Renal pelvis (tissue), 4 donors: ENCODE results near the gene GMPR2. TPM values are rescaled to one million over a fixed set of nuclear protein-coding genes. Genes with fewer than 3 reads are reported as not detected.
"Not testable (repeated sequence)": the region's sequence is repeated elsewhere in the genome, so short reads cannot be mapped to it uniquely, and the experiment has no call there.

Experiments used
- DNase-seq: peaks from one replicate; pipeline ENCODE4 v3.0.0-alpha.2; 2013
- polyA plus RNA-seq, 3 donors: library from polyadenylated mRNA; unstranded; fragments of 120-200 nt; gene quantifications; one replicate each; pipeline ENCODE4 v1.2.1, GENCODE V29; 2013; ENCODE audit not compliant: insufficient read length in 3 of 3

The GMPR2 gene
- polyA plus RNA-seq, 3 donors, result 120 to 132 (median 123) TPM

GRCh38 chr14:24219080-24219479, 13.6 kb upstream of the GMPR2 start:
- no peak for DNase-seq

- no peak for DNase-seq
Measured at GRCh38 chr14:24219521-24219920, 13.2 kb upstream of the GMPR2 start.

GRCh38 chr14:24222987-24223386, 9.7 kb upstream of the GMPR2 start:
- DNase-seq, result not testable (repeated sequence)

GRCh38 chr14:24224618-24225071, 8.1 kb upstream of the GMPR2 start:
- no peak for DNase-seq

- no peak for DNase-seq
Measured at GRCh38 chr14:24226473-24226872, 6.3 kb upstream of the GMPR2 start.

- DNase-seq, result no peak
Measured at GRCh38 chr14:24228902-24229301, 3.8 kb upstream of the GMPR2 start.

GRCh38 chr14:24231263-24232120, 1.2 kb upstream of the GMPR2 start:
- no peak for DNase-seq

GRCh38 chr14:24232121-24232644, 546 bp upstream of the GMPR2 start, which contains the start of gene NEDD8:
Gene NEDD8 (minus strand): TSS chr14:24232367. CDS start chr14:24232267, 100 bp downstream.
- DNase-seq, result peak; percentile 90

GRCh38 chr14:24233538-24233866, 773 bp downstream of the GMPR2 start:
- DNase-seq, result no peak

- DNase-seq, result no peak
Measured at GRCh38 chr14:24234095-24235005, 1.6 kb downstream of the GMPR2 start.

- DNase-seq, result no peak
Measured at GRCh38 chr14:24235804-24236688, 3.3 kb downstream of the GMPR2 start.

GRCh38 chr14:24236689-24237462, 4.1 kb downstream of the GMPR2 start:
- DNase-seq, result no peak

GRCh38 chr14:24237463-24237955, 4.8 kb downstream of the GMPR2 start:
- DNase-seq, result no peak

GRCh38 chr14:24238123-24238522, 5.4 kb downstream of the GMPR2 start:
- DNase-seq, result no peak

GRCh38 chr14:24238527-24239037, 5.9 kb downstream of the GMPR2 start:
- no peak for DNase-seq

GRCh38 chr14:24240110-24240918, 7.6 kb downstream of the GMPR2 start:
- DNase-seq, result no peak

- DNase-seq, result peak; percentile 93
Measured at GRCh38 chr14:24241829-24242443, 9.2 kb downstream of the GMPR2 start.

- DNase-seq, result no peak
Measured at GRCh38 chr14:24243336-24243836, 10.7 kb downstream of the GMPR2 start.

- not testable (repeated sequence) for DNase-seq
Measured at GRCh38 chr14:24245350-24245749, 12.6 kb downstream of the GMPR2 start.
